ENCODE results near the gene MRPL28.
A peak's percentile ranks its signal among the peaks of the same experiment; 100 is the strongest.

The MRPL28 gene

DNA sequence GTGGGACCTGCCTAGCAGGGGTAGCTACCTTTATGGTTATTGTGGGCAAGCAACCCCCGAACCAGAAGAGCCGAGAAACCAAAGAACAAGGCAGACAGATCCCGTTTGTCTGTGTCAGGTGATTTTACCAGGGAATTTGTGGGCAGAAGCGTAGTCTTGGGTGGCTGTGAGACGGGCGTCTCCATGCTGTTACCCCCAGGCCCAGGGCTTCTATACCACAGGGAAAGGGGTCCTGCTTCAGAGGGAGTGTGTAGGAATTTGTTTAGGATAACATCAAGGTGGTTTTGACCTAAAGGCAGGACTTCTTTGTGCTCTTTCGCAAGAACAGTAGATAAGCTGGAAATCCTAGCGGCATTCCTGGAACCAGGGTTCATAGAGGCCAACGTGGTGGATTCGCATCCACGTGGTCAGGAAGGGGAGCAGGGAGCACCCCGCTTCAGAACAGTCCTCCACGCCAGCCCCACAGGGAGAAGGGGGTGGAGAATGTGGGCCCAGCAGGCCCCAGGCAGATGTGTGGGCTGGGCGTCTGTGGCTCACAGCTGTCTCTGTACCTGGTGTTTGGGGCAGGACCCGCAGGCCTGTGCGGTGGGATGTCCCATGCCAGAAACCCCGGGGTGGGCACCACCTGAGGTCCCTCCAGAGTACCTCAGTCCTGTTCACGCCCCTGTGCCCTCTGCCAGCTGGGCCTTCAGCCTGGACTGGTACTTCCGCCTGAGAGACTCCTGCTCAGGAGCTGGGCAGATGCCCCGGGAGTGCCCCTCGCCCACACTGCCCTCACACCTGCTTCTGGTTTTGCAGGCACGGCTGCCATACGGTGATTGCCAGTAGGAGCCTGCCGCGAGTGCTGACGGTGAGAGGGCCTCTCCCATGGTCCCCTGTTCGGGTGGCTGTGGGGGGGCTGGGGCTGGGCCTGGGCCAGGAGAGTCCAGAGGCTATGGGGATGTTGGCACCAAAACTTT, 35.5 kb upstream of the MRPL28 start:
- H3K4me3 ChIP-seq (ENCODE audit: low read depth, low read length): no peak overlapping the region
- H3K9me3 ChIP-seq: no peaks in the 10 kb centered on the region
- no peaks in the 10 kb centered on the region for H3K27me3 ChIP-seq
- no peaks in the 10 kb centered on the region for H3K36me3 ChIP-seq
- H3K4me1 ChIP-seq: peaks cover 7% of the 10 kb centered on the region; the same call in 1 of the 2 replicates
- DNase-seq: no peak
- TF ChIP-seq, protein P1, sequence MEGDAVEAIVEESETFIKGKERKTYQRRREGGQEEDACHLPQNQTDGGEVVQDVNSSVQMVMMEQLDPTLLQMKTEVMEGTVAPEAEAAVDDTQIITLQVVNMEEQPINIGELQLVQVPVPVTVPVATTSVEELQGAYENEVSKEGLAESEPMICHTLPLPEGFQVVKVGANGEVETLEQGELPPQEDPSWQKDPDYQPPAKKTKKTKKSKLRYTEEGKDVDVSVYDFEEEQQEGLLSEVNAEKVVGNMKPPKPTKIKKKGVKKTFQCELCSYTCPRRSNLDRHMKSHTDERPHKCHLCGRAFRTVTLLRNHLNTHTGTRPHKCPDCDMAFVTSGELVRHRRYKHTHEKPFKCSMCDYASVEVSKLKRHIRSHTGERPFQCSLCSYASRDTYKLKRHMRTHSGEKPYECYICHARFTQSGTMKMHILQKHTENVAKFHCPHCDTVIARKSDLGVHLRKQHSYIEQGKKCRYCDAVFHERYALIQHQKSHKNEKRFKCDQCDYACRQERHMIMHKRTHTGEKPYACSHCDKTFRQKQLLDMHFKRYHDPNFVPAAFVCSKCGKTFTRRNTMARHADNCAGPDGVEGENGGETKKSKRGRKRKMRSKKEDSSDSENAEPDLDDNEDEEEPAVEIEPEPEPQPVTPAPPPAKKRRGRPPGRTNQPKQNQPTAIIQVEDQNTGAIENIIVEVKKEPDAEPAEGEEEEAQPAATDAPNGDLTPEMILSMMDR (IDR thresholded peaks at IDR 0.05; ENCODE audit: low read depth, low read length): no peak

DNA sequence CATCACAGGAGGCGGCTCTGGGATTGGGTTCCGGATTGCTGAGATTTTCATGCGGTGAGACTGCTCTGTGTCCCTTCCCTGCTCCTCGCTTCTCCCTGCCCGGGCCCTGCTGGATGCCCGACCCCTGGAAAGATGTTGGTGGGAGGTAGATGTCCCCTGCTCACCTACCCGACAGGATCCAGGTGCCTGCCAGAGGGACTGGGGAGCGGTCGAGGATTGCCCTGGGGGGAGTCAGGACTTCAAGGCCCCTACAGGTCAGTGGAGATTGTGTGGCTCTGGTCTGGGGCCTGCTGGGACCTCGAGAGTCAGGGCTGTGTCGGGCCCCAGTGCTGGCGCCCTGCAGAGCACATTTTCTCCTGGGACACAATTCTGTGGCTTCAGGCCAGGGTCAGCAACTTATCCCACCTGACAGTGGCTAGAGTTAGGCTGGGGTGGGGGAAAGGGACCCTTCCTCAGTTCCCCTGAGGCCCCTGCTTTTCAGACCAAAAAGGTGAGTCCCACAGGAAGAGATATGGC, 34.7 kb upstream of the MRPL28 start:
- TF ChIP-seq, protein P1 (IDR thresholded peaks at IDR 0.05; ENCODE audit: low read depth, low read length): no peak
- no peak overlapping the region for H3K4me3 ChIP-seq (ENCODE audit: low read depth, low read length)
- H3K36me3 ChIP-seq: peaks cover 7% of the 10 kb centered on the region
- peaks cover 7% of the 10 kb centered on the region; the same call in 1 of the 2 replicates for H3K4me1 ChIP-seq
- H3K9me3 ChIP-seq: no peaks in the 10 kb centered on the region
- no peak for DNase-seq
- no peaks in the 10 kb centered on the region for H3K27me3 ChIP-seq

DNA sequence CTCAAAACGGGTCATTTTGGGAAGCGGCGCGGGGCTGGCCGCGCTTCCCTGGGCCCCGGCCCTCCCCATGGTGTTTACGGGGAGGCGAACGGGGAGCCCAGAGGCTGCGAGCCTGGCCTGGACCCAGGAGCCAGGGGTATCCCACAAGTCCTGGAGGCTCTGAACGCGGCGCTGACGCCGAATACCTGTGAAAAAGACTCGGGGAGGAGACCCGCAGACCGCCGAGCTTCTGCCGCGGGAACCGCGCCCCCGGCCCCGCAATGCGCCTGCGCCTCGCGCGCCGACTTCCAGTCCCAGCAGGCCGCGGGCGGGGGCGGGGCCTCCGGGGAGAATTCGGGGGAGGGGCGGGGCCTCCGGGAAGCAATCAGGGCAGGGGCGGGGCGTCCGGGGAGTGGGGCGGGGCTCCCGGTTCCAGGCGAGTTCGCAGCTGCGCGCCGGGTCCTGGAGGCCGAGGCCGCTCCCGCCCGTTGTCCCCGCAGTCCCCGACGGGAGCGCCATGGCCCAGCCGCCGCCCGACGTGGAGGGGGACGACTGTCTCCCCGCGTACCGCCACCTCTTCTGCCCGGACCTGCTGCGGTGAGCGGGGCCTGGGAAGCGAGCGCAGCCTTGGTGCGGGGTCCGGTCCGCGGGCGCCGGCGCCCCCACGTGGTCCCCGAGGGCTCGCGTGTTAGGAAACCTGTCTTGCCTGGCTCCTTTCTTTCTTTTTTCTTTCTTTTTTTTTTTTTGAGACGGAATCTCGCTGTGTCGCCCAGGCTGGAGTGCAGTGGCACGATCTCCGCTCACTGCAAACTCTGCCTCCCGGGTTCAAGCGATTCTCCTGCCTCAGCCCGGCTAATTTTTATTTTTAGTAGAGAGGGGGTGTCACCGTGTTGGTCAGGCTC, 31.4 kb upstream of the MRPL28 start, which contains the start of gene DECR2:
TSS of gene DECR2 (plus strand) at position 418 of the 881 bp plus-strand sequence. CDS start at position 497, 79 bp downstream.
- Histone ChIP-seq H3K4me1 (peaks cover 6% of the 10 kb centered on the region), H3K9me3 (no peaks in the 10 kb centered on the region), H3K36me3 (peaks cover 27% of the 10 kb centered on the region), H3K4me3 (ENCODE audit: low read depth, low read length) (peak within 1 kb of the TSS; percentile 75), H3K27me3 (no peaks in the 10 kb centered on the region)
- DNase-seq: peak; percentile 99
- TF ChIP-seq, protein P1 (IDR thresholded peaks at IDR 0.05; ENCODE audit: low read depth, low read length): peak; percentile 39

DNA sequence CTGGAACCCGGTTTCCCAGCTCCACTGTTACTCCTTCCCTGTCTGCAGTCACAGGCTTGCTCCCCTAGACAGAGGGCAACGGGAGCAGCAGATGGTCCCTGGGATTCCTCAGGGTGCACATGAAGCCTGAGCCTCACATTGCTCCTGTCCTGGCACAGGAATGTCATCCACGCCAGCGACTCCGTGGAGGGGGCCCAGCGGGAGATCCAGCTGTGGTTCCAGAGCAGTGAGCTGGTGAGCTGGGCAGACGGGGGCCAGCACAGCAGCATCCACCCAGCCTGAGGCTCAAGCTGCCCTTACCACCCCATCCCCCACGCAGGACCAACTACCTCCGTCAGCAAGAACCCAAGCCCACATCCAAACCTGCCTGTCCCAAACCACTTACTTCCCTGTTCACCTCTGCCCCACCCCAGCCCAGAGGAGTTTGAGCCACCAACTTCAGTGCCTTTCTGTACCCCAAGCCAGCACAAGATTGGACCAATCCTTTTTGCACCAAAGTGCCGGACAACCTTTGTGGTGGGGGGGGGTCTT, 29.8 kb upstream of the MRPL28 start:
- Histone ChIP-seq H3K4me3 (ENCODE audit: low read depth, low read length) (no peak overlapping the region), H3K9me3 (no peaks in the 10 kb centered on the region), H3K4me1 (peaks cover 8% of the 10 kb centered on the region), H3K27me3 (no peaks in the 10 kb centered on the region), H3K36me3 (peaks cover 27% of the 10 kb centered on the region)
- no peak for DNase-seq
- TF ChIP-seq, protein P1 (IDR thresholded peaks at IDR 0.05; ENCODE audit: low read depth, low read length): no peak

DNA sequence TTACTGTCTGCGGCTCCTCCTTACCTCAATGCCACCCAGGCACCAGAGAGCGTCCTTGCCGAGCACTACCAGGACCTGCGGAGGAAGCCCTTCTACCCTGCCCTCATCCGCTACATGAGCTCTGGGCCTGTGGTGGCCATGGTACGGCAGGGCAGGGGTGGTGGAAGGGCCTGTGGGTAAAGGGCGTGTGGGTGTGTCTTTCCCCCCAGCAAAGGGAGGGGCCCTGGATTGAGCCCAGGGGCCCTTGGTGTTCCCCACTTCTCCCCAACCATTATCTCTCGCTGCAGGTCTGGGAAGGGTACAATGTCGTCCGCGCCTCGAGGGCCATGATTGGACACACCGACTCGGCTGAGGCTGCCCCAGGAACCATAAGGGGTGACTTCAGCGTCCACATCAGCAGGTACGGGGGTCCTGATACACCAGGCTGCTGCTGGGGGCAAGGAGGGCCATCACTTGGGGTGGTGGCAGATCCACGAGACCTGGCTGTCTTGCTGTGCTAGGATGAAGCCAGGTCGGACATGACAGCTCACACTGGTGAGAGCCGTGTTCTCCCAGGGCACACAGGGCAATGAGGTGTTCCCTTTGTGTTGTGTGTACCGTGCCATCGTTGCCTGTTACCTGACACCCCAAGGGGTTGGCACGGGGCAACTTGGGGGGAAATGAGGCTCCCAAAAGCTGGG, 29.1 kb upstream of the MRPL28 start:
- H3K27me3 ChIP-seq: no peaks in the 10 kb centered on the region
- peaks cover 27% of the 10 kb centered on the region for H3K36me3 ChIP-seq
- DNase-seq: no peak
- TF ChIP-seq, protein P1 (IDR thresholded peaks at IDR 0.05; ENCODE audit: low read depth, low read length): no peak
- no peak overlapping the region for H3K4me3 ChIP-seq (ENCODE audit: low read depth, low read length)
- H3K4me1 ChIP-seq: peaks cover 8% of the 10 kb centered on the region
- H3K9me3 ChIP-seq: no peaks in the 10 kb centered on the region

Data from BE2C (cell line).